Right lung (tissue), 5 donors: ENCODE results near the gene ADAD2. TPM values are rescaled to one million over a fixed set of nuclear protein-coding genes. Genes with fewer than 3 reads are reported as not detected.

Experiments used
- DNase-seq, 2 donors: peaks; one replicate each; pipeline ENCODE4 v3.0.0-alpha.2; 2013
- polyA plus RNA-seq, 5 donors: library from polyadenylated mRNA; unstranded; fragments of 120-200 nt; gene quantifications; one replicate each; pipeline versions ENCODE4 v1.2.1 to v1.2.3, GENCODE V29; 2013; ENCODE audit warnings: inconsistent platforms in 1 of 5, low replicate concordance in 1 of 5; ENCODE audit not compliant: insufficient read length in 5 of 5, insufficient read depth in 1 of 5

ADAD2 gene
- polyA plus RNA-seq, 5 donors: 0.18 to 1.1 (median 0.73) TPM; not detected in 1

GRCh38 chr16:84176192-84177053, 14.5 kb upstream of the ADAD2 start:
- DNase-seq: no peak

DNA sequence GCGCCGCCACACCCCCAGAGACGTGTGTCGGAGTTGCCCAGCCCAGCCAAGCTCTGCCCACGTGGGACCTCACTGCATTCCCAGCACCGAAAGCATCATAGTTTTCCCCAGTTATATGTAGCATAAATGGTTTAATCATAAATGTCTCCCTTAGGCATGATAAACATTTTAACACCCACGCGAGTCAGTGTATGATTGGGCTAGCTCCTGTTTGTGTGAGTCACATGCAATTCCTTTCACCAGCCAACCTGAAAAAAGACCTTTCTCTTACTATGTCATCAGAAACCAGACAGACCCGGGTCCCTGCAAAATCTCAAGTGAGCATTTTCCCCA, 13.2 kb upstream of the ADAD2 start:
- DNase-seq: no peak

DNA sequence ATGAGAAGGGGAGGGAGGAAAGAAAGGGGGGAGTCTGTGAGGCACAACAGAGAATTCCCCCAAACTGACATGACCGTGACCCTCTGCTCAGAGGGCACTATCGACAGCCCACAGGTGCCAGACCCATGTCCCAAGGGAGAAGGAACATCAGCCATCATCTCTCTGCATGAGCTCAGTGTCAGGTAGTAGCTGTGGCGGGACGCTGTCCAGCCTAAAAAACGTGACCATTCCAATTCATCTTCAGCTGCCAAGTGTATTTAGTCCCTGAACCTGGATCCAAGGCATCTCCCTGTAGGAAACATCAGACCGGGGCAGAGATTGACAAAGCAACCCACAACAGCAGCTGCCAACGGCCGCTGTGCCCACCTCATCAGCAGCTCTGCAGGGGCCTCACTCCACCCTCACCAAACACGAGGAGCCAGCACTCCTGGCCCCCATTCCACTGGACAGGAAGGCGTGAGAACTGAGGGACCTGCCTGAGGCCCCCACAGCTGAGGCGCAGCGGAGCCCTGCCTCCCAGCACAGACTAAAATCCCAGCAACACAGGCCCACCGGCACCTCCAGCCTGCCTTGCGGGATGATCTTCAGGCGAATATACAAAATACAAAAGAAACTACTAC, 12.7 kb upstream of the ADAD2 start:
- DNase-seq: no peak

DNA sequence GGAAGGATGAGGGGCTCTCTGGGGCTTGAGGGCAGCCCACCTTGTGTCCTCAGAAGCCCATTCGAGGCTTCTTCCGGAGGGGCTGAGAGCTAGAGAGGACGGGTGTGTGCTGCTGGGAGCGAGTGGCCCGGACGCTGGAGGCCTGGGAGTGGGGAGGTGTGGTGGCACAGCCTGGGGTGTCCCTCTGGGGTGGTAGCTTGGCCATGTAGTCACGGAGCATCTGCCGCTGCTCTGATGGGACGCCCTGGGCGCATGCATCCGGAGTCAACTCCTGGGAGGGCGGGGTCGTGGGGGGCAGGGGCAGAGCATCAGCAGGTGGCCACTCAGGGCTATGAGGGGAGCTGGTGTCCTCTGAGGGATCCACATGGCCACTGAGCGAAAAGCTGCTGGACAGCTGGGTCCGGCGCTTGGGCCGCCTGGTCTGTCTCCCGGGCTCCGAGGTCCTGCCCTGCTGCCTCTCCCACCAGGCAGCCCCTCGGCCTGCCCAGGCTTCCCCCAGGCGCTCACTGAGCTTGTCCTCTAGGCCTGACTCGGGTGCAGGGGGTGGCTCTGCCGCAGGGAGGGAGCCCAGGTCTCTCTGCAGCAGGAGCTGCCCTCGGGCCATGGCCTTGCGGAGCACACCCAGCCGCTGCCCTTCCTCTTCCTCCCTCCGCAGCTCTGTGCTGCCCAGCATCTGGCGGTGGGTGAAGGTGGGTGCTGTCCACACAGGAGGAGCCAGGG, 11.9 kb upstream of the ADAD2 start:
- no peak for DNase-seq

GRCh38 chr16:84179612-84180320, 11.2 kb upstream of the ADAD2 start:
- no peak for DNase-seq

- no peak for DNase-seq
Observed at GRCh38 chr16:84180519-84181140, 10.3 kb upstream of the ADAD2 start.

DNA sequence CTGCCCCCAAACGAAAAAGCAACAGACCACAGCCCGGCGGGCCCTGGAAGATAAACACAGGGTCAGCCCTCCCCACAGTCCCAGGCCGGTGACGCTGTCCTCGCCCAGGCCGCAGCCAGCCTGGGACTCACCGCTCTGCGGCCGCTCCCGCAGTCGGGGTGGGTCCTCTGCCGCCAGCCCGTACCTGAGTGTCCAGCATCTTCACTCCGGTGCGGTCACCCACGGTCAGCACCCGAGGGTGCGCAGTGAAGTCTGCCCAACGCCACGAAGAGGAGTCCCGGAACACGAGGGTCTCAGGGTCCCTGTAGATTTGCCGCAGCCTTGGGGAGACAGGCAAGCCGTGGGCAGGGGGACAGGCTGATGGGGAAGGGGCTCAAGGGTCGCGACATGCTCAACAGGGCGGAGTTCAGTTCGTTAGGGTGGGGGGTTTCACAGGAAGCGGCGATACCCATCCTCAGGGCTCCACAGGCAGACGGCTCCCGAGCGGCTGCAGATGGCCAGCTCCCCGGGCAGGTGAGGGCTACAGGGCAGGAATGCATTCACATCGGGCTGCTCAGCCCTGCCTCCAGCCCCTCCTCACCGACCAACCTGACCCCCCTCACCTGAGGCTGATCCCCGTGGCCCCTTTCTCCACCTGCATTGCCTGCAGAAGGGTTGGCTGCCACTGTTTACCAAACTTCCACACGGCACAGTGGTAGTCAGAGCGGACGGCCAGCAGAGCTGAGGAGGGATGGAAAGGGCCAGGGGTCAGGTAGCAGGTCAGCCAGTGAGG, 9.6 kb upstream of the ADAD2 start:
- DNase-seq: no peak

DNA sequence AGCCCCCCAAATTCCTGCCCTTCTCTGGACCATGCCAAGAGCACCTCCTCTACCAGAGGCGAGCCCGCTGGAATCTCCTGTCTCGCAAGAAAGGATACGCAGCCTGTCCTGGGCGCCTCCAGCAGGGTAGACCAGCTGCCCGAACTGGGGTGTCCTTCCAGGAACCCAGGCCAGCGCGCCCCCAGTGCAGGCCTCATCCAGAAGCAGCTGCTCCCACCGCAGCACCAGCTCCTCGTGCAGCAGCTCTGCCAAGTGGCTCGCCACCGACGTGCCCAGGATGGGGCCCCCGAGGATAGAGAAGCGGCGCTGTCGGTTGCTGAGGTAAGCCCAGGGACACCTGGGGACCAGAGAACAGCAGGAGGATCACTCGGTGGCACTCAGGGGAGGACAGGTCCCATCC, 8.9 kb upstream of the ADAD2 start:
- DNase-seq: no peak

DNA sequence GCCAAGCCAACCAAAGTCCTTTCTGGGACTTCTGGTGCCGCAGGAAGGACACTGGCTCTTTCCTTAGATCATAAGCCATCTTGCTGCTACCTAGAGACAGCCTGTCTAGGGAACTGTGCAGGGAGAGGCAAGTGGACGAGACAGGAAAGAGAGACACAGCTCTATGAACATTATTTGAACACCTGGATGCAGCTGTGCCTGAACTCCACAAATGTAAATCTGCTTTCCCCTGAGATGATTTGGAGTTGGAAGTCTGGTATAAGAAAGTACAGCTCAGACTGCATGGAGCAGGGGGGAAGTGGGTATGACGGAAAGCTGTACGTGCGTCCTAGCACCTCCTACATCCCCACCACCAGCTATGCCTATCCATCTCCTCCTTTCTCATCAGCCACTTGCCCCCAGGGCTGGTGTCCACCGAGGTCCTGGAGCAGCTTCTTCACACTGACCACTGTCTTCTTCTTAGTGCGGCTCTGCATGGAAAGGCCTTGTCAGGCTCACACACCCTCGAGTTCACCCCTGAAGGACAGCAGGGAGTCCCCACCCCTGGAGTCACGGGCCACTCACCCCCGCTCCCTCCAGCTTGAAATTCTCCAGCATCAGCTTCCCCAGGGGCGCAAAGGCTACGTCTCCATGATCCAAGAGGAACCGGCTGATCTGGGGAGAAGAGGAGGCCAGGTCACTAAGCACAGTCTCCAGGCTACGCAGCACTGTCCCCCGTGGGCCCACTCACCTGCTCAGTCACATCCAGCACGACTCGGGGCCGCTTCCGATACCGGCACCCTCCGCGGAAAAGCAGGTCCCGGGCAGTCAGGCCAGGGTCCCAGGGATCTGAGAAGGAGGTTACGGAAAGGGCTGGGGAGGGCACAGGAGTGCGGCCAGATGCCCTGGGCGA, 8.0 kb upstream of the ADAD2 start:
- no peak for DNase-seq

DNA sequence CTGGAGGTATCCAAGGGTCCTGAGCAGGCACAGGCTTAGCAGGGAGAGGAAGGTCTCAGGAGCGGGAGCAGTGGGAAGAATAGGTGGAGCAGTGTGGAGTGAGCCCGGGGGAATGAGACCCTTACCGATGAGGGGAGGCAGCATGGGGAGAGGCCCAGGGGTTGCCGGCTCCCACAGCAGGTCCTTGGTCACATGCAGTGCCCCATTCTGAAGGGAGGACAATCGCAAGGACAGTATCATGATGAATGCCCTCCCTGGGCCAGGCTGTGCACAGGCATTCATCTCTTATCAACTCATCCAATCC, 7.4 kb upstream of the ADAD2 start:
- DNase-seq: no peak

- DNase-seq: no peak
Observed at GRCh38 chr16:84183911-84184591, 6.9 kb upstream of the ADAD2 start.

DNA sequence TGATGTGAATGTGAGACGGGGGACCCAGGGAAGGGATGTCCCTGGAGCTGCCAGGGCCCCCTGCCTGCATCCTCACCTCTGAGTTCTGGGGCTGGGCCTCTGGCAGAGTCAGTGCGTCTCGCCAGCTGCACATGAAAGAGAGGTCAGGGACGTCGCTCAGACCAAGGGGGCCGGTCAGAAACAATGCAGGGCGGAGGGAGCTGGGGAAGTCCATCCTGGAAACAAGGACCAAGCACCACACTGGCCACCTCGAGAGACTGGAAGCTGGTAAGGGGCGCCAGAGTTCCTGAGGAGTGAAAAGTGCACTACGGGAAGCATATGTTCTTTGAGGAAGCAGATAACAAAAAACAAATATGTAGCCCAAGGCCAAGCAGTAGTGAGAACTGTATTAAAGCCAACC, 6.2 kb upstream of the ADAD2 start:
- no peak for DNase-seq

- DNase-seq: peak; percentile 92 to 94
Observed at GRCh38 chr16:84186685-84187437, 4.1 kb upstream of the ADAD2 start, which contains the start of gene TAF1C. Gene TAF1C (minus strand): TSS chr16:84187057. CDS start chr16:84184988, 2,069 bp downstream.

GRCh38 chr16:84191466-84191865, 509 bp downstream of the ADAD2 start:
- DNase-seq: no peak

- no peak for DNase-seq
Observed at GRCh38 chr16:84193480-84193879, 2.5 kb downstream of the ADAD2 start.

DNA sequence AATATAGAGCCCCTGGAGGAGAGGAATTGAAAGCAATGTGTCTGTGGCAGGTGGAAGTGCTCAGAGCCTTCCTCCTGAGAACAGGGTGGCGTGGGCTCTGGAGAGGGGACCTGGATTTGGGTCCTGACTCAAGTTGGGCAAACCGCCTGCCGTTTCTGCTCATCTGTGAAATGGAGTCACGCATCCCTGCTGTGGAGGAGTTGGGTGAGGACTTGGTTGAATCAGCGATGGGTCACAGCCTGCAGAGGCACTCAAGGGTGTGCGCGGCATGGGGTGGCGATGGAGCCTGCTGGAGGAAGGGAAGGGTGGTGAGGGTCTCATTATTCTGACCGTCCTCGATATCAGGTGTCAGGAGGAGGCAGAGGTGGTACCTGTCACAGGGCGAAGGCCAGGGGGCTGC, 3.1 kb downstream of the ADAD2 start:
- DNase-seq: no peak

- no peak for DNase-seq
Observed at GRCh38 chr16:84194470-84195200, 3.7 kb downstream of the ADAD2 start.
